GM18498 (cell line): ENCODE measurements around the gene KIF21B.

ENCODE experiments used
- ATAC-seq: cut with Tn5 transposase; IDR thresholded peaks from one replicate; pipeline ENCODE4 v1.9.1; 2021; ENCODE audit warnings: mild to moderate bottlenecking, moderate library complexity; ENCODE audit not compliant: unreplicated experiment

KIF21B gene, protein sequence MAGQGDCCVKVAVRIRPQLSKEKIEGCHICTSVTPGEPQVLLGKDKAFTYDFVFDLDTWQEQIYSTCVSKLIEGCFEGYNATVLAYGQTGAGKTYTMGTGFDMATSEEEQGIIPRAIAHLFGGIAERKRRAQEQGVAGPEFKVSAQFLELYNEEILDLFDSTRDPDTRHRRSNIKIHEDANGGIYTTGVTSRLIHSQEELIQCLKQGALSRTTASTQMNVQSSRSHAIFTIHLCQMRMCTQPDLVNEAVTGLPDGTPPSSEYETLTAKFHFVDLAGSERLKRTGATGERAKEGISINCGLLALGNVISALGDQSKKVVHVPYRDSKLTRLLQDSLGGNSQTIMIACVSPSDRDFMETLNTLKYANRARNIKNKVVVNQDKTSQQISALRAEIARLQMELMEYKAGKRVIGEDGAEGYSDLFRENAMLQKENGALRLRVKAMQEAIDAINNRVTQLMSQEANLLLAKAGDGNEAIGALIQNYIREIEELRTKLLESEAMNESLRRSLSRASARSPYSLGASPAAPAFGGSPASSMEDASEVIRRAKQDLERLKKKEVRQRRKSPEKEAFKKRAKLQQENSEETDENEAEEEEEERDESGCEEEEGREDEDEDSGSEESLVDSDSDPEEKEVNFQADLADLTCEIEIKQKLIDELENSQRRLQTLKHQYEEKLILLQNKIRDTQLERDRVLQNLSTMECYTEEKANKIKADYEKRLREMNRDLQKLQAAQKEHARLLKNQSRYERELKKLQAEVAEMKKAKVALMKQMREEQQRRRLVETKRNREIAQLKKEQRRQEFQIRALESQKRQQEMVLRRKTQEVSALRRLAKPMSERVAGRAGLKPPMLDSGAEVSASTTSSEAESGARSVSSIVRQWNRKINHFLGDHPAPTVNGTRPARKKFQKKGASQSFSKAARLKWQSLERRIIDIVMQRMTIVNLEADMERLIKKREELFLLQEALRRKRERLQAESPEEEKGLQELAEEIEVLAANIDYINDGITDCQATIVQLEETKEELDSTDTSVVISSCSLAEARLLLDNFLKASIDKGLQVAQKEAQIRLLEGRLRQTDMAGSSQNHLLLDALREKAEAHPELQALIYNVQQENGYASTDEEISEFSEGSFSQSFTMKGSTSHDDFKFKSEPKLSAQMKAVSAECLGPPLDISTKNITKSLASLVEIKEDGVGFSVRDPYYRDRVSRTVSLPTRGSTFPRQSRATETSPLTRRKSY (N-terminal part only)

DNA sequence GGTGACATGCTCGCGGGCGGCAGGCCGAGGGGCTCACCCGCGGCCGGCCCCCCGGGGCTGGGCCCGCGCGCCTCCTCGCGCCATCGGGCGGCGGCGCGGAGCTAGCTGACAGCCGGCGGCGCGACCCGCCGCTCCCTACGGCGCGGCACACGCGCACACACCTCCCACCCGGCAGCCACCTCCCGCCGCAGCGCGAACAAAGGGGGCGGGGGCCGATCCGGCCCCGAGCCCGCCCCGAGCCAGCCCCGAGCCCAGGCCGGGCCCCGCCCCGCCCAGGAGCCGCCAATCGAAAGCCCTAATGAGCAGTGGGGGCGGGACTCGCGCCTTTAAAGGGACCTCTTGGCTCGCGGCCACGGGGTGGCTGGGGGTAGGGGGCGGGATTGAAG lies at the start of gene KIF21B:
KIF21B (minus strand) TSS at position 198 of the 386 bp plus-strand sequence. CDS start 331 bp downstream, outside the sequence.
- peak; percentile 75 for ATAC-seq

DNA sequence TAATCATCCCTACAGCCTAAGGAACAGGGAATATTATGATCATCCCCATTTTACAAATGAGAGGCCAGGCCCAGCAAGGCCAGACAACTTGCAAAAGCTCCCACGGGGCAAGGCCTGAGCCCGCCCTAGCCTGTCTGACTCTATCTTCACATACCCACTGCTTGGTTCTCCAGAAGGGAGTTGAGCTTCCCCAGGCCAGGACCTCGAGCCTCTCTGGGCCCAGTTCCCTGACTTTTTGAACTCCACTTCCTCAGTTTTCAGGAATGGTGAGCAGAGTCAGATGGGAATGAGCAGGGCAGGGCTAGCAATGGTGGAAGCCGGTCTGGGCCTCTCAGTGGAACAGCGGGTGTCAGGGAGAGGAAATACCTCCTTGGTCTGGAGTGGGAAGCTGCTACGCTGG lies 49.4 kb upstream of the KIF21B start:
- no peak for ATAC-seq

DNA sequence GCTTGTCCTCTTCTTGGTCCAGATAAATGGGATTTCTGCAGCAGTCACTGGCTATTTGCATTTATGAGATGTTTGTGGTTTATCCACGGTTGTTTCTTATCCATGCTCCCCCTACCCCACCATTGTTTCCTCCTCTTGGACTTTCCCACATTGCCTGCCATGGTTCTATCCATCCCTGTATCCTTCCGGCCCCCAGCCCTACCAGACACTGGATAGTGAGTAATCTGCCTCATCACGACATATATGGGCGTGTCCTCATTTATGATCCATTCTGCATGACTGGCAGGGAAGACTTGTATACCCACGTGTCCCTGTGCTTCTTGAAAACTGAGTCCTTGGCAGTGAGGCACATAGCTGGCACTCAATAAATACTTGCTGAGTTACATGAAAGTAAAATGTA lies 48.6 kb upstream of the KIF21B start:
- ATAC-seq: no peak

DNA sequence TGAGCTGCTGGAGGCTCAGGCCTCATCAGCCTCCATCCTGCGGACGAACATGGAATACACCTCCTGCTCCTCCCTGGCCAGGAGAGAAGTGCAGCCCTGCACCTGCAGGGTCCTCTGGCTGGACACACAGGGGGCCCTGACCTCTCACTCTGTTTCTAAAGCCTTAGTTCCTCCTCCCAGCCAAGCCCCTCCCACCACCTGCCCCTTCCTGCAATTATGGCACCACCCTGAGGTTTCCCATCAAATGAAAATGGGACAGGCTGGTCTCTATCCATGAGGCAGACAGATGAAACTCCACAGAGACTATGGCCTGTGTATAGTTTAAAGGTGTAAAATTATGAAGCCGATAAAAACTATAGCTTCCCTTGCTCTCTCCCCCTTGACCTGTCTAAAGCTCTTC lies 46.1 kb upstream of the KIF21B start:
- no peak for ATAC-seq

DNA sequence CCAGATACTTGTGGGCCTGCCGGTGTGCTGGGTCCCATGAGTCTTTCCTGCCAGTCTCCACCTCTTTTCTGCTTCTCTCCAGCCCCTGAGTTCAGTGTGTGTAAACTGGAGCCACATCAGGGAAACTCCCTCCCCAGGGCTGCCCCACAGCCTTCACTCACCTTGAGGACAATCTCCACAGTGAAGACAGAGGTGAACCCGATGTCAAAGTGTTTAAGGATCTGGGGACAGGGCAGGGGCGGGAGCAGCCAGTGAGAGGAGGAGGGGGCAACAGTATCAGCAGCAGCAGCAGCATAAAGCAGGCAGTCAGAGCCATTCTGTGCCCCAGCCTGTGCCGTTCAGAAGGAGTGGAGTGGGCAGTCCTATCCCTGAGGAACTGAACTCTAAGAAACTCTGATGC lies 45.5 kb upstream of the KIF21B start:
- ATAC-seq: no peak

DNA sequence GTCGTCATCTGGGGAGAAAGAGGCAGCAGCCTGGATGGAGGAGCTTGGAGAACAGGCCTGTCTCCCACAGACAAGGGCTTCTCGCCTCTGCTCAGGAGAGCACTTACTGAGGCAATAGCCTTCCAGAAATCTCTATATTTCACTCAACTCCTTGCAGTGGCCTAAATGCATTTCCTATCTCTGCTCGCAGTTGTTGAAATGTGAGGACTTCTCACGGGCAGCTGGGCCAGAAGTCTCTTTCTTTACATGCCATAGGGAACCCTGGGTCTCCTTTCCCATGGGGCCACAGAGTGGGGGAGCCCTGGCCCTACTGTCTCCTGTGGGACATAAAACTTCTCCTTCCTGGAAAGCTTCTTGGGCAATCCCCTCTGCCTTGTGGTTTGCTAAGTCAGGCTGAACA lies 43.5 kb upstream of the KIF21B start:
- no peak for ATAC-seq

DNA sequence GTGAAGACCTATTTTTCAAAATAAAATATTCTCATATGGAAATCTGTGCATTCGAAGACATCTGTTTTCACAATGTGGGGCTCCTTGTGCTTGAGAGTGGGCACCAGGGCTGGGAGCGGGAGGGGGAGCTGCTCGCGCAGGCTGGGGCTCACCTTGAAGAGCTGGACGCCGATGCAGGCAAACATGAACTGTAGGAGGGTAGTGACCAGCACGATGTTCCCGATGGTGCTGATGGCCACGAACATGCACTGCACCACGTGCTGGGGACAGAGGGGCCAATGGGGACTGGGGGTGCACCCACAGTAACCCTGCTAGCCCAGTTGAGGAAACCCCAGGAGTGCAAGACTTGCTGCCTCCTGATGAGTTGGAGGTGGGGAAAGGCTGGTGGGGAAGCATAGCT lies 42.2 kb upstream of the KIF21B start:
- ATAC-seq: no peak

DNA sequence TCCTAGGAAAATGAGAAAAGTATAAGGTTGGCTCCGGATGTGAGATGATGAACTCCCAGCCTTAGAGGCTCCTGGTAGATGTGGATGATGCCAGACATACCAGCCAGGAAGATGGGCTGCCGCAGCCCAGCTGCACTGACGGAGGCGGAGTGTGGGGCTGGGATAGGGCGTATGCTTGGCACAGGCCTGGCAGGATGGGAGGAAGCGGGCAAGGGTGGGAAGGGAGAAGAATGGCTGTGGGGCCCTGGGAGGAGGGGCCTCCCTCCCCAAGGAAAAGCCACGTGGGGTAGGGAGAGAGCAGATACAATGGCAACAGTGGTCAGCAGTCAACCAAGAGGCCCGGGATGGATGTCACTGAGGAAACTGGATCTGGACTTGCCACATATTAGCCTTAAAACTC lies 41.3 kb upstream of the KIF21B start:
- no peak for ATAC-seq

DNA sequence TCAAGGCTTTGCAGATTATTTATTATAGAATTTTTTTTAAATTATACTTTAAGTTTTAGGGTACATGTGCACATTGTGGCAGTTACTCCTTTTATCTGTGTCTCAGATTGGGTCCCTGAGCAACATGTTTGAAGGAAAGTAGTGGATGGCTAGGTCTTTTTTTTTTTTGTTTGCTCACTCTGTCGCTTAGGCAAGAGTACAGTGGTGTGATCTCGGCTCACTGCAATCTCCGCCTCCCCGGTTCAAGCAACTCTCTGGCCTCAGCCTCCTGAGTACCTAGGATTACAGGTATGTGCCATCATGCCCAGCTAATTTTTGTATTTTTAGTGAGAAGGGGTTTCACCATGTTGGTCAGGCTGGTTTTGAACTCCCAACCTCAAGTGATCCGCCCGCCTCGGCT lies 39.6 kb upstream of the KIF21B start:
- ATAC-seq: no peak

DNA sequence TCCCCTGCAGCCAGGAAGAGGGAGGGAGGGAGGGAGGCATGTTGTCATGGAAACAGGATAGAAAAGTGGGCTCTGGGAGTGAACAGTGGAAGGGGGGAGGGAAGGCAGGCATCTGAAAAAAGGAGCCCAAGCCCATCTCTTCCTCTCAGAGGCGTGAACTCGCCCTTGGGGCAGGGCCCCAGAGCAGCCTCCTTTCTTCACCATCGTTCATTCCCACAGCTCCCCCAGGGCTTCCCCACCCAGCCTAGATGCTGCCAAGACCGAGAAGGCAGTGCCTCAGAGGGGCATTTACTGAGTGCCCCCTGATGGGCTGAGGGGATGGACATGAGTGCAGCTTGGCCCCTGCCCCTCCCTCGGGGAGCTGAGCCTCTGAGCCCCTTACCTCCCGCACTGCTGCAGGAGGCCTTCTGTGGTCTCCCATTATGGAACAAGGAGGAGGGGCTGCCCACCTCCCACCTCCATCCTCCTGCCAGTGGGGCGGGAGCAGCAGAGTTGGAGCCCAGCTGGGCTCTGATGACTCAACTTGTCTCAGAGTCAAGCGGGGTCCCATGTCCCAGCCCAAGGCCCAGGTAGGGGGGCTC lies 39.1 kb upstream of the KIF21B start:
- ATAC-seq: no peak

DNA sequence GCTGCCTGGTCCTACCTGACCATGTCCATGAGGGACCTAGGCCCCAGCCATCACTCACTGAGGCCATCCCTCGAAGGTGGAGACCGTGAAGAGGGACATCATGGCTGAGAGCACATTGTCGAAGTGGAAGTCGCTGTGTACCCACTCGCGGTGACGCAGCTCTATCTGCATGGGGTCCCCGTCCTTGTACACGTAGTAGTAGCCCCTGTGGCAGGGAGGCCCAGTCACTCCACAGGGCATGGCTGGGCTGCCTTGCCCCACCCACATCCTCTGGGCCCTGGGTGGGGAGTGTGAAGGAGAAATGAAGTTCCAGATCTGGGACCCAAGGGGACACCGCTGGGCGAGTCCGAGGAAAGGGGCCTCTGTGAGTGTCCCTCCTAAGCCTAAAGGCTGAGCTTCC lies 38.4 kb upstream of the KIF21B start:
- no peak for ATAC-seq

DNA sequence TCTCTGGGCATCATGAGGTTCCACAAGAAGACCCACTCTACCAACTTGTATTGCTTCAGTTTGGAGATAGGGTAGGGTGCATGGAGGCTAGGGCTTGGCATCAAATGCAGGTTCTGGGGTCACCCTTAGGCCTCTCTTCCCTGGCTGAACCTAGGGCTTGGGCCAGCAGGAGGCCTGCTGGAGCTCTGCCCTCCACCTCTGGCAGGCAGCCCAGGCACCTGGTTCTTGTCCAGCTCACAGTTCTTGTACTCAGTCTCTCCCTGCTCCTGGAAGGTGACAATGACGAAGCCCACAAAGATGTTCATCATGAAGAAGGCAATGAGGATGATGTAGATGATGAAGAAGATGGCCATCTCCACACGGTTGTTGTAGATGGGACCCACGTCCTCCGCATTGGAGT lies 37.5 kb upstream of the KIF21B start:
- ATAC-seq: no peak

DNA sequence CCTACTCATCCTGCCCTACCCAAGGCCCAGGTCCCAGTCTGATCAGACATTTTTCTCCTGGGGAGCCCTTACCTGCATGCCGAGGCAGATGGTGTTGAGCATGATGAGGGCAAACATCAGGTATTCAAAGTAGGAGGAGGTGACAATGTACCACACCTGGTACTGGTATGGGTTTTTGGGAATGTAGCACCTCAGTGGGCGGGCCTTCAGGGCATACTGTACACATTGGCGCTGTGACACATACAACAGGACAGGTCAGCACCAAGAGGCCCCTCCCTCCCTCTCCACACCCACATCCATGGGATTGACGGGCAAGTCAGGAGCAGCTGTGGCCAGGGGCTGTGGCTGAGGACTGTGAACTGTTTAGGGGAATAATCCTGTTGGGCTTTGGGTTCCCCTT lies 37.1 kb upstream of the KIF21B start:
- ATAC-seq: no peak

DNA sequence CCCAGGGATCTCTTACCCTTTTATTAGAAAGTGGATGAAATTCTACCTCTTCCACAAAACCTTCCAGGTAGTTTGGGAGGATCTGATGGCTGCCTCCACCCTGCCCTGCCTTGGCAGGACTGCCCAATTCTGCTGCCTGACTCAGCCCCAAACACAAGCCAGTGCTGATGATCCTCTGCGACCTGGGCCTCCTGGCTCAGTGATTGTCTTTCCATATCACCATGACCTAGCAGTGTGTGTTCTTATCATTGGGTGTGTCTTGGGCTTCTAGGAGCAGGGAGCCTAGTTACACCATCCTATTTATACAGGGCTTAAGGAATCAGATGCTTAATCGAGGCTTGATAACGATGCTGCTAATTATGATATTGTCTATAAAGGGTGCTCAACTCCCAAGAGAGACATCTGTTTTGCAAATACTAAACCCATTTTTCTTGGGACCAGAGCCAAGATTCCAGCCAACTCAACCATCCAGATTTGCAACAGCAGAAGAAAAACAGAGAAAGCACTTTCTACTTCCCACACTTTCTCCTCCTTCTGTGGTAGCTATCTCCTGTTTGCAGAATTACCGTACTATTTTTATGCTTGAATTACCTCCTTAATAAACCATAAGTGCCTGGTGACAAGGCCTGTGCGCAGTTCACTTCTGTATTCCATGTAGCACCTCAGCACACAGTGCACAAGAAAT lies 36.5 kb upstream of the KIF21B start:
- no peak for ATAC-seq

DNA sequence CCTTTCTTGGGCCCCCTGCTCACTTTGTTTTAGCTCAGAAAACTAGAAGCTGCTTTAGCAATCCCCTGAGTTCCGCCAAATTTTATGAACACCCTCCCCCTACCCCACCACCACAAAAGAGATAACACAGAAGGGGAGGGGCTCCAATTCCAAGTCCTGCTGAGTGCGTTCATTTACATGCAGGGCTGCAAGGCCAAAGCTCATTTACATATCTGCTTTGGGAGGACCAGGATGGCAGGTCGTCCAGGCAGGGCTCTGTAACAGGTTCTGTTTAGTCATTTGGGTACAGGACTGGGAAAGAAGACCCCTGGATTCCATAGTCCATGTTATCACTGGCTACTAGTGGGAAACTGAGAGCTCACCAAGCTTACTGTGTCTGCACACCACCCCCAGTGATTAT lies 35.9 kb upstream of the KIF21B start:
- no peak for ATAC-seq

DNA sequence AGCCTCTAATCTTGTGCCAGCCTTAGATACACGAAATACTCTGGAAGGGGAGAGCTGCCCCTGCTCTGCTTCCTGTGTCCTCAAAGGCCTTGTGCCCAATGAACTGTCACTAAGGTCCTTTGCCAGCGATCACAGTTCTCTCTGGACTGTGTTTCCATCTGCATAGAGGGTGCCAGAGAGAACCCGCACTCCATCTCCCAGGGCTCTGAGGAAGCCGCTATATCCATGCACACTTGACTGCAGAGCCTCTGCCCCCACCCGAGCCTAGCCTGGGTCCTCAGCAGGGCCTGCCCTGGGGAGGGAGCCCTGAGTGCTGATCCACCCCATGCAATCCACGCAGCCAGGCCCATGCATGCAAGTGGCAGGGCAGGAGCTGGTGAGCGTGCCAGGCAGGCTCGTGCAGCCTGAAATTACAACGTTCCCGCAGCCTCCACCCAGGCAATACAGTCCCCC lies 30.6 kb upstream of the KIF21B start:
- ATAC-seq: no peak

DNA sequence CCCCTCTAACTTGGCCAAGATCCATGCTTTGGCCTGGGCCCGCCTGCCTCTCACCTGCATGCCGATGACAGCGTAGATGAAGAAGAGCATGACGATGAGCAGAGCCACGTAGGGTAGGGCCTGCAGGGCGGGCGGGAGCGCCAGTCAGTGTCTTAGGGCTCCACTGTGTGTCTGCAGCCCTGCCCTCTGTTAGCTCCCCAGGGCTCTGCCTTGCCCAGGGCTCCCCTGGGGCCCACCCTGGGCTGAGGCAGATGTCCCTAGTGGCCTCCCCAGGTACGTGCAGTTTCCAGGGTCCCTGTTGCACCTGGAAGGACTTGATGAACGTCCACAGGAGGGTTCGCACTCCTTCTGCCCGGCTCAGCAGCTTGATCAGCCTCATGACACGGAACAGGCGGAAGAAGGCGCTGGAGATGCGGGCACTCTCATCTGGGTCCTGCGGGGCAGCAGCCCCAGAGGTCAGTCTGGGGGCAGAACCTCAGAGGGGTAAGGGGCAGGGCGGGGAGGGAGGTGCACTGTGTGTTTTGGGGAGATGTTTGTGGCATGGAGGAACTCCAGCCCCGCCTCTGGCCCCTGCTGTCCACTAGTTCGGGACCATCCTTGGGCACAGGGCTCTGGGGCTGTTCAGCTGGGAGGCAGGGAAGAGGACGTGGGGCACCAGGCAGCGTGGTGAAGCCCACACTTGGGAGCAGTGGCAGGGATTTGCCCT lies 29.8 kb upstream of the KIF21B start:
- no peak for ATAC-seq

DNA sequence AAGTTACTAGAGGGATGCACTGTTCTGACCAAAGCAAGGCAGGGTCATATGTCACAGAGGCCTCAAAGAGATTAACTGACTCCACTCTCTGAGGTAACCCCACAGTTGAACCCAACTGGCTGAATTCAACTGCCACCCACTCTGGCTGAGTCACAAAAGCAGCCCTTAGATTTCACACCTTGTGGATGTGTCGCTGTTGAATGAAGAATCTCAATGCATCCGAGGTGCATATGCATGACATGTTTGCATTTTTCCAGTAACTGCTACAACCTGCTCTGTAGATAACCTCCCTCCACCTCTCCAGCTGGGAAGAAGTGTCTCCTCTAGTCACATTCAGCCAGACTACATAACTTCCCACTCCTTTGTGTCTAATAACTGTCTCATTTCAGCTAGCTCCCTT lies 27.9 kb upstream of the KIF21B start:
- ATAC-seq: no peak

DNA sequence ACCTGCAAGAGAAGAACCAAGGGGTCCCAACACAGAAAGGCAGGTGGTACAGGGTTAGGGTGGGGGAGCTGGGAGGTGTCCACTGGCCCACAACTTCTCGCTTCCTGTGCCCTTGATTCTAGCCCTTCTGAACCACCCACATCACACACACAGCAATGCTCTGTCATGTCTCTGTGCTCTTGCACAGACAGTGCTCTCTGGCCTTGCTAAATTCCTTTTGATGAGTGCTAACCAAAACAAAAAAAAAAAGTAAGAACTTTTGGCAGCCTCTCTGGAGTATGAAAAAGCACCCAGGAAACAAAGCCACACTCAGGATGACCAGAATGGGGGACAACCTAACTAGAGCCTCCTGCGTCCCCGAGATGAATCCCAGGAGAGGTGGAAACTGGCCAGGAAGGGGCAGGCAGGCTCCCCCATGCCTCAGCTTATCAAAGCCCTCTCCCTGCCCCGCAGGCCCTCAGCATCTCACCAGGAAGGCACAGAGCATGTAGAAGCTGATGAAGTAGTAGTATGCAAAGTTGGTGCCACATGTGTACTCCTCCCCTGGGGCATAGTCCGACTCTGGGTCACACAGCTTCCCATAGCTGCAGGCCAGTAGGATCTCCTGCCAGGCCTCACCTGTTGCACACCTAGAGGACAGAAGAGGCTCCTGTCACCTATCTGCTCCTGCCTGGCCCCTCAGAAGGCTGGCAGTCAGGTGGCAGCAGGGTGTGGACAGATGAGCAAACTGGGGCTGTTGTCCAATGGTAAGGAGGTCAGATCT lies 27.2 kb upstream of the KIF21B start:
- ATAC-seq: no peak
